K562 (cell line): ENCODE data around the gene CLSTN1. TPM values are rescaled to one million over a fixed set of nuclear protein-coding genes. Genes with fewer than 3 reads are reported as not detected.

ENCODE experiments used
- BCL6 ChIP-seq: fragments of 250-450 bp; sonication (Bioruptor Pico); IDR thresholded peaks from 2 replicates; pipeline ENCODE4 v1.4.0; 2020
- BRD9 ChIP-seq: fragments of 450-650 bp; IDR thresholded peaks from 2 replicates; pipeline ENCODE4 v1.6.1; 2018; ENCODE audit warnings: low read depth; ENCODE audit not compliant: partially characterized antibody
- CBX5 ChIP-seq: IDR thresholded peaks from 2 replicates; pipeline ENCODE4 v1.6.1; 2014; ENCODE audit warnings: low read depth, borderline replicate concordance
- CHD4 ChIP-seq: fragments of 200-600 bp; sonication (generic); IDR thresholded peaks from 3 replicates; pipeline ENCODE4 v1.6.1; 2012; ENCODE audit warnings: low read depth, mild to moderate bottlenecking, mixed read lengths, low read length, inconsistent platforms; ENCODE audit not compliant: insufficient read depth, insufficient replicate concordance, poor library complexity, severe bottlenecking
- GABPA ChIP-seq: fragments of 200-800 bp; sonication (Bioruptor generic); conservative IDR thresholded peaks from 2 replicates; pipeline ENCODE4 v1.6.1; 2016; ENCODE audit warnings: low read depth, missing genetic modification characterization, missing compliant biosample characterization
- KDM4B ChIP-seq, 2 experiments: fragments of 450-650 bp in 1 of 2; sonication (generic) in 1 of 2; IDR thresholded peaks; 2 replicates each; pipeline ENCODE4 v1.6.1; 2016 to 2017; ENCODE audit warnings: borderline replicate concordance in 2 of 2, antibody characterized with exemption in 1 of 2, low read depth in 1 of 2, mild to moderate bottlenecking in 1 of 2
- MCM5 ChIP-seq: fragments of 450-650 bp; IDR thresholded peaks from 2 replicates; pipeline ENCODE4 v1.6.1; 2016; ENCODE audit warnings: low read depth
- RFX5 ChIP-seq: IDR thresholded peaks from 2 replicates; pipeline ENCODE4 v1.6.1; 2011; ENCODE audit warnings: low read depth, mild to moderate bottlenecking, improper control_type of control experiment, low read length
- ZFP30 ChIP-seq: fragments of 250-450 bp; sonication (Bioruptor Pico); IDR thresholded peaks from 2 replicates; pipeline ENCODE4 v1.8.0; 2022; ENCODE audit warnings: moderate library complexity, mild to moderate bottlenecking, inconsistent platforms, borderline replicate concordance
- ZFPM2 ChIP-seq: fragments of 250-450 bp; sonication (Bioruptor Pico); IDR thresholded peaks from 2 replicates; pipeline ENCODE4 v1.5.1; 2022; ENCODE audit warnings: mild to moderate bottlenecking
- ZNF184 ChIP-seq: sonication (generic); formaldehyde crosslinking; IDR thresholded peaks from 2 replicates; pipeline ENCODE4 v1.5.0; 2020; ENCODE audit warnings: missing genetic modification reagents
- ZSCAN32 ChIP-seq: fragments of 450-650 bp; formaldehyde crosslinking; IDR thresholded peaks from 2 replicates; pipeline ENCODE4 v1.4.0; 2020; ENCODE audit warnings: mild to moderate bottlenecking, moderate library complexity
- polyA plus RNA-seq, 8 experiments: library from polyadenylated mRNA; depleted of rRNA in 4 of 8; stranded (reverse) in 5 of 8; unstranded in 3 of 8; fragments of >200 nt; fragmentation: Nextera tagmentation in 2 of 8; fragmentation: Illumina TruSeq in 1 of 8; extraction: Ambion mirVana in 2 of 8; extraction: Trizol in 1 of 8; gene quantifications; 2 replicates each; pipeline versions ENCODE4 v1.2.1 to v1.2.3, GENCODE V29; 2011 to 2014; ENCODE audit warnings: inconsistent platforms in 1 of 8, missing spikeins in 1 of 8
- total RNA-seq, 7 experiments: library from RNA; depleted of rRNA in 6 of 7; stranded (reverse); fragments of >200 nt in 6 of 7; fragmentation: Illumina TruSeq in 2 of 7; extraction: Trizol in 2 of 7; gene quantifications; 2 replicates each; pipeline versions ENCODE4 v1.2.1 to v1.2.3, GENCODE V29; 2011 to 2021; ENCODE audit warnings: low replicate concordance in 1 of 7
- TF ChIP-seq, protein P1 (sequence below), 2 experiments: fragments of 450-650 bp in 1 of 2; sonication (generic) in 1 of 2; formaldehyde crosslinking in 1 of 2; IDR thresholded peaks in 1 of 2; conservative IDR thresholded peaks in 1 of 2; 2 replicates each; pipeline versions ENCODE4 v1.6.1 to v1.8.1; 2016 to 2023; ENCODE audit warnings: mild to moderate bottlenecking in 2 of 2, moderate library complexity in 2 of 2, inconsistent platforms in 1 of 2, missing genetic modification reagents in 1 of 2
- TF ChIP-seq, protein P2 (sequence below): fragments of 250-450 bp; sonication (Bioruptor Pico); IDR thresholded peaks from 2 replicates; pipeline ENCODE4 v1.4.0; 2020; ENCODE audit warnings: mild to moderate bottlenecking, moderate library complexity
- TF ChIP-seq, protein P3 (sequence below): fragments of 450-650 bp; formaldehyde crosslinking; IDR thresholded peaks from 2 replicates; pipeline ENCODE4 v1.4.0; 2020; ENCODE audit warnings: mild to moderate bottlenecking, moderate library complexity
- TF ChIP-seq, protein P4 (sequence below): IDR thresholded peaks from 2 replicates; pipeline ENCODE4 v1.6.1; 2011; ENCODE audit warnings: borderline replicate concordance, low read depth, mild to moderate bottlenecking, moderate library complexity, low read length; ENCODE audit not compliant: insufficient read depth, poor library complexity, severe bottlenecking
- TF ChIP-seq, protein P5 (sequence below): fragments of 450-650 bp; conservative IDR thresholded peaks from 2 replicates; pipeline ENCODE4 v1.6.1; 2016; ENCODE audit warnings: missing genetic modification characterization, low read depth, mild to moderate bottlenecking, missing compliant biosample characterization, moderate library complexity

Gene CLSTN1
- total and polyA plus RNA-seq, 9 of the 15 experiments (the other 6 are each of a cell fraction or from before 2014, with no cell fraction given), result 1.1 to 32.5 (median 13.3) TPM

DNA sequence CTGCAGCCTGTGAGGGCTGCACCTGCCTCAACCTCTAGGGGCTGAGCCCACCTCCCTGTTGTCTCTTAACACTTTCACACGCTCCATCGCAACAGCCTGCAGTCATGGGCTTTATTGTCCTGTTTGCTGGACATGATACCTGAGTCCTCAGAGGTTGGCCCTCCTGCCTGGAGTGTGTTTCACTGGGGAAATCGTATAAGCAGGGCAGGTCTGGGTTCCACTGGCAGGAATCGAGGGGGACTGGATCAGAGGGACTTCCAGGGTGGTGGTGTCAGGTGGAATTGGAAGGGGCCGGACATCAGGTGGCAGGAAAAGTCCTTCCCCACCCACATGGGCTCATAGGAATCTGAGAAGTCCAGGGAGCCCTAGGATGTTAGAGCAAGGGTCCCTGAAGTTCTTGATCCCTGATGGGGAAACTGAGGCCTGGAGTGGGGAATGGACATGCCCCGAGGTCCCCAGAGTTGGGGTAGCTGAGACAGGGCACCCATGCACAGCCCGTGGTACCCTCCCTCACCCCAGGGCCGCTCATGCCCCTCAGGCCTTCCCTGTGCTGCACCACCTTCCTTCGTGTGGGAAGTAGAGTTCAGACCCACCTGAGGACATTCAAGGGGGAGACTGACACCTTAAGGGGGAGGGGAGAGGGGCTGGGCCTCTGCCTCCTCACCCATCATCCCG is 105.6 kb downstream of the CLSTN1 start (continued):
- TF ChIP-seq CHD4, result peak; percentile 82
- no peak for TF ChIP-seq GABPA (tag)
- TF ChIP-seq ZNF184 (CRISPR knock-in tag), result no peak
- TF ChIP-seq ZFPM2 (CRISPR knock-in tag), result peak; percentile 34; the same call in 1 of the 2 replicates
- no peak for TF ChIP-seq KDM4B (IDR thresholded peaks at IDR 0.05; ENCODE audit: borderline replicate concordance in 2 of 2, low read depth in 1 of 2)
- peak; percentile 22 for TF ChIP-seq BRD9
- peak; percentile 59; the same call in 1 of the 2 replicates for TF ChIP-seq ZSCAN32 (CRISPR knock-in tag)
- TF ChIP-seq, protein P1, sequence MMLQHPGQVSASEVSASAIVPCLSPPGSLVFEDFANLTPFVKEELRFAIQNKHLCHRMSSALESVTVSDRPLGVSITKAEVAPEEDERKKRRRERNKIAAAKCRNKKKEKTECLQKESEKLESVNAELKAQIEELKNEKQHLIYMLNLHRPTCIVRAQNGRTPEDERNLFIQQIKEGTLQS (IDR thresholded peaks at IDR 0.05), result no peak
- TF ChIP-seq, protein P1 (CRISPR knock-in tag; conservative IDR thresholded peaks at IDR 0.05), result no peak
- TF ChIP-seq, protein P2, sequence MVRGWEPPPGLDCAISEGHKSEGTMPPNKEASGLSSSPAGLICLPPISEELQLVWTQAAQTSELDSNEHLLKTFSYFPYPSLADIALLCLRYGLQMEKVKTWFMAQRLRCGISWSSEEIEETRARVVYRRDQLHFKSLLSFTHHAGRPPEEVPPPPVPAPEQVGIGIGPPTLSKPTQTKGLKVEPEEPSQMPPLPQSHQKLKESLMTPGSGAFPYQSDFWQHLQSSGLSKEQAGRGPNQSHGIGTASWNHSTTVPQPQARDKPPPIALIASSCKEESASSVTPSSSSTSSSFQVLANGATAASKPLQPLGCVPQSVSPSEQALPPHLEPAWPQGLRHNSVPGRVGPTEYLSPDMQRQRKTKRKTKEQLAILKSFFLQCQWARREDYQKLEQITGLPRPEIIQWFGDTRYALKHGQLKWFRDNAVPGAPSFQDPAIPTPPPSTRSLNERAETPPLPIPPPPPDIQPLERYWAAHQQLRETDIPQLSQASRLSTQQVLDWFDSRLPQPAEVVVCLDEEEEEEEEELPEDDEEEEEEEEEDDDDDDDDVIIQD (CRISPR knock-in tag), result 0 out of 2 replicates have a peak, but pooled peaks have one; percentile 17
- no peak for TF ChIP-seq MCM5
- TF ChIP-seq RFX5, result no peak
- TF ChIP-seq, protein P3, sequence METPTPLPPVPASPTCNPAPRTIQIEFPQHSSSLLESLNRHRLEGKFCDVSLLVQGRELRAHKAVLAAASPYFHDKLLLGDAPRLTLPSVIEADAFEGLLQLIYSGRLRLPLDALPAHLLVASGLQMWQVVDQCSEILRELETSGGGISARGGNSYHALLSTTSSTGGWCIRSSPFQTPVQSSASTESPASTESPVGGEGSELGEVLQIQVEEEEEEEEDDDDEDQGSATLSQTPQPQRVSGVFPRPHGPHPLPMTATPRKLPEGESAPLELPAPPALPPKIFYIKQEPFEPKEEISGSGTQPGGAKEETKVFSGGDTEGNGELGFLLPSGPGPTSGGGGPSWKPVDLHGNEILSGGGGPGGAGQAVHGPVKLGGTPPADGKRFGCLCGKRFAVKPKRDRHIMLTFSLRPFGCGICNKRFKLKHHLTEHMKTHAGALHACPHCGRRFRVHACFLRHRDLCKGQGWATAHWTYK (CRISPR knock-in tag), result peak; percentile 80
- 0 out of 2 replicates have a peak, but pooled peaks have one; percentile 26 for TF ChIP-seq BCL6 (CRISPR knock-in tag)
- no peak for TF ChIP-seq CBX5
- TF ChIP-seq, protein P4, sequence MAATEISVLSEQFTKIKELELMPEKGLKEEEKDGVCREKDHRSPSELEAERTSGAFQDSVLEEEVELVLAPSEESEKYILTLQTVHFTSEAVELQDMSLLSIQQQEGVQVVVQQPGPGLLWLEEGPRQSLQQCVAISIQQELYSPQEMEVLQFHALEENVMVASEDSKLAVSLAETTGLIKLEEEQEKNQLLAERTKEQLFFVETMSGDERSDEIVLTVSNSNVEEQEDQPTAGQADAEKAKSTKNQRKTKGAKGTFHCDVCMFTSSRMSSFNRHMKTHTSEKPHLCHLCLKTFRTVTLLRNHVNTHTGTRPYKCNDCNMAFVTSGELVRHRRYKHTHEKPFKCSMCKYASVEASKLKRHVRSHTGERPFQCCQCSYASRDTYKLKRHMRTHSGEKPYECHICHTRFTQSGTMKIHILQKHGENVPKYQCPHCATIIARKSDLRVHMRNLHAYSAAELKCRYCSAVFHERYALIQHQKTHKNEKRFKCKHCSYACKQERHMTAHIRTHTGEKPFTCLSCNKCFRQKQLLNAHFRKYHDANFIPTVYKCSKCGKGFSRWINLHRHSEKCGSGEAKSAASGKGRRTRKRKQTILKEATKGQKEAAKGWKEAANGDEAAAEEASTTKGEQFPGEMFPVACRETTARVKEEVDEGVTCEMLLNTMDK, result peak; percentile 31
- TF ChIP-seq ZFP30 (CRISPR knock-in tag), result no peak
- TF ChIP-seq, protein P5, sequence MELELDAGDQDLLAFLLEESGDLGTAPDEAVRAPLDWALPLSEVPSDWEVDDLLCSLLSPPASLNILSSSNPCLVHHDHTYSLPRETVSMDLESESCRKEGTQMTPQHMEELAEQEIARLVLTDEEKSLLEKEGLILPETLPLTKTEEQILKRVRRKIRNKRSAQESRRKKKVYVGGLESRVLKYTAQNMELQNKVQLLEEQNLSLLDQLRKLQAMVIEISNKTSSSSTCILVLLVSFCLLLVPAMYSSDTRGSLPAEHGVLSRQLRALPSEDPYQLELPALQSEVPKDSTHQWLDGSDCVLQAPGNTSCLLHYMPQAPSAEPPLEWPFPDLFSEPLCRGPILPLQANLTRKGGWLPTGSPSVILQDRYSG, result 0 out of 2 replicates have a peak, but pooled peaks have one; percentile 41
